OCI-LY1 (cell line): ENCODE data around the gene FRY.

ENCODE experiments used
- H2AFZ ChIP-seq: fragments of 200-600 bp; sonication (generic), shearing (Covaris generic); 2 replicates; pipeline ENCODE4 v1.6.0; 2014; ENCODE audit warnings: antibody characterized with exemption, mild to moderate bottlenecking, low read length
- H3F3A ChIP-seq: fragments of 200-600 bp; sonication (generic), shearing (Covaris generic); 2 replicates; pipeline ENCODE4 v1.6.0; 2014; ENCODE audit warnings: mild to moderate bottlenecking, antibody characterized with exemption, low read length, moderate library complexity; ENCODE audit not compliant: insufficient read depth
- H3K27ac ChIP-seq: fragments of 200-600 bp; sonication (generic); 2 replicates; pipeline ENCODE4 v1.5.1; 2014; ENCODE audit warnings: low read length, mixed run types, mild to moderate bottlenecking, low read depth; ENCODE audit not compliant: poor library complexity, severe bottlenecking
- H3K27me3 ChIP-seq: fragments of 200-600 bp; sonication (generic); 2 replicates; pipeline ENCODE4 v1.6.0; 2014; ENCODE audit warnings: antibody characterized with exemption, mild to moderate bottlenecking, low read length, moderate library complexity; ENCODE audit not compliant: insufficient read depth
- H3K36me3 ChIP-seq: fragments of 200-600 bp; sonication (generic); 2 replicates; pipeline ENCODE4 v1.6.1; 2014; ENCODE audit warnings: mild to moderate bottlenecking, antibody characterized with exemption, low read length, moderate library complexity, mixed read lengths; ENCODE audit not compliant: insufficient read depth
- H3K4me1 ChIP-seq: fragments of 200-600 bp; sonication (generic); 2 replicates; pipeline ENCODE4 v1.5.1; 2014; ENCODE audit warnings: mild to moderate bottlenecking, low read length, moderate library complexity; ENCODE audit not compliant: insufficient read depth, severe bottlenecking
- H3K4me2 ChIP-seq: fragments of 200-600 bp; sonication (generic), shearing (Covaris generic); 2 replicates; pipeline ENCODE4 v1.6.1; 2014; ENCODE audit warnings: low read length
- H3K4me3 ChIP-seq: fragments of 200-600 bp; sonication (generic); 2 replicates; pipeline ENCODE4 v1.5.1; 2014; ENCODE audit warnings: low read length, low read depth, mild to moderate bottlenecking, mixed read lengths; ENCODE audit not compliant: poor library complexity, severe bottlenecking
- H3K79me2 ChIP-seq: fragments of 200-600 bp; shearing (Covaris generic); 2 replicates; pipeline ENCODE4 v1.6.1; 2016; ENCODE audit warnings: mixed run types, low read length, mixed read lengths; ENCODE audit not compliant: insufficient read depth
- H3K9ac ChIP-seq: fragments of 200-600 bp; sonication (generic), shearing (Covaris generic); 2 replicates; pipeline ENCODE4 v1.6.1; 2014; ENCODE audit warnings: mild to moderate bottlenecking, low read length, mixed read lengths
- H3K9me2 ChIP-seq: fragments of 200-600 bp; sonication (generic), shearing (Covaris generic); 2 replicates; pipeline ENCODE4 v1.6.1; 2014; ENCODE audit warnings: low read depth, mild to moderate bottlenecking, low read length, mixed read lengths
- H3K9me3 ChIP-seq: fragments of 200-600 bp; shearing (Covaris generic); 2 replicates; pipeline ENCODE4 v1.6.1; 2014; ENCODE audit warnings: low read length, mixed read lengths
- H4K20me1 ChIP-seq: fragments of 200-600 bp; sonication (generic), shearing (Covaris generic); 2 replicates; pipeline ENCODE4 v1.6.0; 2016; ENCODE audit warnings: mild to moderate bottlenecking, low read length; ENCODE audit not compliant: insufficient read depth
- CTCF ChIP-seq: fragments of 200-600 bp; sonication (generic), shearing (Covaris generic); IDR thresholded peaks from 2 replicates; pipeline ENCODE4 v1.5.1; 2017; ENCODE audit warnings: mild to moderate bottlenecking, antibody characterized with exemption, low read length, moderate library complexity, mixed read lengths
- EZH2 ChIP-seq: fragments of 200-600 bp; sonication (generic), shearing (Covaris generic); IDR thresholded peaks from 2 replicates; pipeline ENCODE4 v1.8.0; 2017; ENCODE audit warnings: borderline replicate concordance, mixed run types, mild to moderate bottlenecking, antibody characterized with exemption, low read length, moderate library complexity, mixed read lengths

FRY gene

GRCh38 chr13:32135056-32135390, 103.4 kb downstream of the FRY start:
- H2AFZ ChIP-seq: no peak overlapping the region
- TF ChIP-seq EZH2: no peak
- TF ChIP-seq CTCF: no peak

GRCh38 chr13:32135655-32136054, 104.1 kb downstream of the FRY start:
- H3K9me3 ChIP-seq: no peaks in the 10 kb centered on the region
- TF ChIP-seq CTCF (no peak), EZH2 (no peak)
- H3K4me2 ChIP-seq: no peak overlapping the region
- H3F3A ChIP-seq: no peaks in the 10 kb centered on the region
- no peaks in the 10 kb centered on the region for H4K20me1 ChIP-seq
- H3K36me3 ChIP-seq: no peaks in the 10 kb centered on the region
- H3K9me2 ChIP-seq: no peaks in the 10 kb centered on the region
- H2AFZ ChIP-seq: no peak overlapping the region
- no peak overlapping the region for H3K4me3 ChIP-seq
- no peaks in the 10 kb centered on the region for H3K27me3 ChIP-seq
- no peaks in the 10 kb centered on the region for H3K4me1 ChIP-seq
- H3K9ac ChIP-seq: no peak overlapping the region
- H3K27ac ChIP-seq: no peak overlapping the region
- no peaks in the 10 kb centered on the region for H3K79me2 ChIP-seq

More at GRCh38 chr13:32135056-32135390, 103.4 kb downstream of the FRY start:
- Histone ChIP-seq H3K27me3 (no peaks in the 10 kb centered on the region), H3K4me3 (no peak overlapping the region), H3K9me2 (no peaks in the 10 kb centered on the region), H3K4me2 (no peak overlapping the region), H3K4me1 (no peaks in the 10 kb centered on the region), H3K9ac (no peak overlapping the region), H3K79me2 (no peaks in the 10 kb centered on the region), H3K36me3 (no peaks in the 10 kb centered on the region), H3F3A (no peaks in the 10 kb centered on the region), H3K9me3 (no peaks in the 10 kb centered on the region), H3K27ac (no peak overlapping the region), H4K20me1 (no peaks in the 10 kb centered on the region)

GRCh38 chr13:32136061-32136460, 104.5 kb downstream of the FRY start:
- Histone ChIP-seq H2AFZ (no peak overlapping the region), H4K20me1 (no peaks in the 10 kb centered on the region), H3K36me3 (no peaks in the 10 kb centered on the region), H3K4me1 (no peaks in the 10 kb centered on the region), H3K9ac (no peak overlapping the region), H3K27me3 (no peaks in the 10 kb centered on the region), H3K9me3 (no peaks in the 10 kb centered on the region), H3K4me2 (no peak overlapping the region), H3F3A (no peaks in the 10 kb centered on the region), H3K9me2 (no peaks in the 10 kb centered on the region), H3K4me3 (no peak overlapping the region), H3K79me2 (no peaks in the 10 kb centered on the region), H3K27ac (no peak overlapping the region)
- no peak for TF ChIP-seq CTCF
- TF ChIP-seq EZH2: no peak
